CD14-positive monocyte (primary cell): ENCODE results near the gene KCNA10. TPM values are rescaled to one million over a fixed set of nuclear protein-coding genes. Genes with fewer than 3 reads are reported as not detected.

Source experiments
- DNase-seq, 3 donors: peaks; one replicate each; pipeline ENCODE4 v3.0.0-alpha.2; 2011 to 2022
- H2AFZ ChIP-seq: 2 replicates; pipeline ENCODE4 v1.6.0; 2012; ENCODE audit warnings: mild to moderate bottlenecking, low read depth, low read length, inconsistent platforms; ENCODE audit not compliant: insufficient read depth, poor library complexity, severe bottlenecking
- H3K27ac ChIP-seq, 2 donors: 1 replicate in 1 of 2; 2 replicates in 1 of 2; pipeline ENCODE4 v1.5.1; 2012 to 2013; ENCODE audit warnings: low read length in 2 of 2, control low read depth in 1 of 2, inconsistent platforms in 1 of 2, low read depth in 1 of 2, mild to moderate bottlenecking in 1 of 2
- H3K27me3 ChIP-seq, 2 donors: one replicate each; pipeline versions ENCODE4 v1.6.0 to v1.6.1; 2011 to 2013; ENCODE audit warnings: low read length in 2 of 2; ENCODE audit not compliant: control insufficient read depth in 2 of 2, insufficient read depth in 2 of 2
- H3K36me3 ChIP-seq, 2 donors: replicated peaks in 1 of 2; 1 replicate in 1 of 2; 2 replicates in 1 of 2; pipeline versions ENCODE4 v1.5.1 to v1.6.1; 2012 to 2013; ENCODE audit warnings: low read length in 2 of 2, control low read depth in 1 of 2, inconsistent platforms in 1 of 2, mild to moderate bottlenecking in 1 of 2; ENCODE audit not compliant: insufficient read depth in 2 of 2, control insufficient read depth in 1 of 2
- H3K4me1 ChIP-seq, 2 donors: 1 replicate in 1 of 2; 2 replicates in 1 of 2; pipeline versions ENCODE4 v1.5.1 to v1.6.1; 2012 to 2013; ENCODE audit warnings: low read length in 2 of 2, control low read depth in 1 of 2, inconsistent platforms in 1 of 2, mild to moderate bottlenecking in 1 of 2, moderate library complexity in 1 of 2; ENCODE audit not compliant: insufficient read depth in 2 of 2, control insufficient read depth in 1 of 2
- H3K4me2 ChIP-seq: replicated peaks from 2 replicates; pipeline ENCODE3; 2012; ENCODE audit warnings: low read length, moderate library complexity, mild to moderate bottlenecking; ENCODE audit not compliant: poor library complexity, severe bottlenecking; ENCODE audit errors: extremely low read depth
- H3K4me3 ChIP-seq, 3 experiments: fragments of 200-600 bp in 1 of 3; sonication (generic) in 1 of 3; replicated peaks in 1 of 3; 1 replicate in 2 of 3; 2 replicates in 1 of 3; pipeline ENCODE4 v1.5.1; 2011 to 2013; ENCODE audit warnings: low read length in 3 of 3, mild to moderate bottlenecking in 3 of 3, control low read depth in 2 of 3, low read depth in 2 of 3, inconsistent platforms in 1 of 3, moderate library complexity in 1 of 3
- H3K79me2 ChIP-seq: 2 replicates; pipeline ENCODE4 v1.6.0; 2012; ENCODE audit warnings: mild to moderate bottlenecking, control low read depth, inconsistent platforms, low read length, moderate library complexity; ENCODE audit not compliant: insufficient read depth
- H3K9ac ChIP-seq: 2 replicates; pipeline ENCODE4 v1.6.0; 2017; ENCODE audit warnings: low read length, mild to moderate bottlenecking; ENCODE audit not compliant: insufficient read depth, poor library complexity, severe bottlenecking
- H3K9me3 ChIP-seq, 2 donors: replicated peaks in 1 of 2; 1 replicate in 1 of 2; 2 replicates in 1 of 2; pipeline versions ENCODE4 v1.5.1 to v1.6.1; 2012 to 2013; ENCODE audit warnings: low read length in 2 of 2, control low read depth in 1 of 2; ENCODE audit not compliant: control insufficient read depth in 1 of 2, insufficient read depth in 1 of 2
- H4K20me1 ChIP-seq: 2 replicates; pipeline ENCODE4 v1.6.0; 2012; ENCODE audit warnings: mild to moderate bottlenecking, low read length, control low read depth, moderate library complexity; ENCODE audit not compliant: insufficient read depth
- H3K27ac Mint-ChIP-seq, 7 donors: one replicate each; pipeline ENCODE4 v1.8.0; 2020; ENCODE audit warnings: mild to moderate bottlenecking in 7 of 7, mixed read lengths in 7 of 7, moderate library complexity in 6 of 7, inconsistent platforms in 2 of 7
- H3K27me3 Mint-ChIP-seq, 3 donors: one replicate each; pipeline ENCODE4 v1.8.0; 2021 to 2022; ENCODE audit warnings: low read depth in 3 of 3, mild to moderate bottlenecking in 3 of 3, mixed read lengths in 3 of 3, moderate library complexity in 3 of 3, inconsistent platforms in 1 of 3
- H3K36me3 Mint-ChIP-seq, 2 donors: one replicate each; pipeline ENCODE4 v1.8.0; 2020; ENCODE audit warnings: mixed read lengths in 2 of 2, inconsistent platforms in 1 of 2, mild to moderate bottlenecking in 1 of 2
- H3K4me1 Mint-ChIP-seq: one replicate; pipeline ENCODE4 v1.8.0; 2020; ENCODE audit warnings: mild to moderate bottlenecking, mixed read lengths
- H3K4me3 Mint-ChIP-seq, 2 donors: one replicate each; pipeline ENCODE4 v1.8.0; 2020; ENCODE audit warnings: mild to moderate bottlenecking in 2 of 2, mixed read lengths in 2 of 2, moderate library complexity in 1 of 2
- H3K9me3 Mint-ChIP-seq, 7 donors: one replicate each; pipeline ENCODE4 v1.8.0; 2020 to 2022; ENCODE audit warnings: mixed read lengths in 7 of 7, mild to moderate bottlenecking in 6 of 7, moderate library complexity in 6 of 7, inconsistent platforms in 2 of 7
- WGBS: methylation state at CpG from one replicate; pipeline ENCODE4 v1.1.5; 2013; ENCODE audit warnings: missing lambda C conversion rate; ENCODE audit not compliant: insufficient coverage; 5-methylcytosine and 5-hydroxymethylcytosine counted together
- intact Hi-C, 2 donors: fragments of 100-400 bp; cut with micrococcal nuclease; formaldehyde crosslinking; loops; one replicate each; pipeline versions ENCODE4 v1.15.0 to v1.15.1; 2023
- polyA plus RNA-seq, 3 donors: library from polyadenylated mRNA; depleted of rRNA in 1 of 3; unstranded in 2 of 3; stranded (reverse) in 1 of 3; fragments of 300-500 nt in 2 of 3; fragments of >200 nt in 1 of 3; fragmentation: Illumina TruSeq in 2 of 3; gene quantifications; 1 replicate in 2 of 3; 2 replicates in 1 of 3; pipeline ENCODE4 v1.2.3, GENCODE V29; 2012 to 2021
- TF ChIP-seq, protein P1 (sequence below): fragments of 200-600 bp; IDR thresholded peaks from one replicate; pipeline ENCODE4 v1.8.0; 2022; ENCODE audit warnings: antibody characterized with exemption, mild to moderate bottlenecking

Gene KCNA10
- polyA plus RNA-seq, 3 donors: not detected

- Mint-ChIP-seq H3K9me3 (peaks cover 0 to 2% (median 0%) of the 10 kb centered on the region in 7 donors), H3K4me3 (no peak overlapping the region), H3K36me3 (no peaks in the 10 kb centered on the region), H3K4me1 (no peaks in the 10 kb centered on the region), H3K27ac (no peak overlapping the region), H3K27me3 (peaks cover 13 to 20% (median 15%) of the 10 kb centered on the region in 3 donors)
- no peaks in the 10 kb centered on the region for H3K36me3 ChIP-seq
- no peak overlapping the region for H2AFZ ChIP-seq
- no CpG with 5 or more reads among the region's 4 CpGs for WGBS
- H4K20me1 ChIP-seq: no peaks in the 10 kb centered on the region
- no peaks in the 10 kb centered on the region for H3K4me1 ChIP-seq
- TF ChIP-seq, protein P1, sequence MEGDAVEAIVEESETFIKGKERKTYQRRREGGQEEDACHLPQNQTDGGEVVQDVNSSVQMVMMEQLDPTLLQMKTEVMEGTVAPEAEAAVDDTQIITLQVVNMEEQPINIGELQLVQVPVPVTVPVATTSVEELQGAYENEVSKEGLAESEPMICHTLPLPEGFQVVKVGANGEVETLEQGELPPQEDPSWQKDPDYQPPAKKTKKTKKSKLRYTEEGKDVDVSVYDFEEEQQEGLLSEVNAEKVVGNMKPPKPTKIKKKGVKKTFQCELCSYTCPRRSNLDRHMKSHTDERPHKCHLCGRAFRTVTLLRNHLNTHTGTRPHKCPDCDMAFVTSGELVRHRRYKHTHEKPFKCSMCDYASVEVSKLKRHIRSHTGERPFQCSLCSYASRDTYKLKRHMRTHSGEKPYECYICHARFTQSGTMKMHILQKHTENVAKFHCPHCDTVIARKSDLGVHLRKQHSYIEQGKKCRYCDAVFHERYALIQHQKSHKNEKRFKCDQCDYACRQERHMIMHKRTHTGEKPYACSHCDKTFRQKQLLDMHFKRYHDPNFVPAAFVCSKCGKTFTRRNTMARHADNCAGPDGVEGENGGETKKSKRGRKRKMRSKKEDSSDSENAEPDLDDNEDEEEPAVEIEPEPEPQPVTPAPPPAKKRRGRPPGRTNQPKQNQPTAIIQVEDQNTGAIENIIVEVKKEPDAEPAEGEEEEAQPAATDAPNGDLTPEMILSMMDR: peak; percentile 10
- intact Hi-C loops: no loop called here
- no peak for DNase-seq
- peaks cover 2% of the 10 kb centered on the region in 2 donors for H3K27me3 ChIP-seq
- no peaks in the 10 kb centered on the region for H3K9me3 ChIP-seq
- no peak overlapping the region for H3K4me2 ChIP-seq
- H3K79me2 ChIP-seq: no peaks in the 10 kb centered on the region
- H3K9ac ChIP-seq: no peak overlapping the region
- no peak overlapping the region for H3K4me3 ChIP-seq
- no peak overlapping the region for H3K27ac ChIP-seq
Measured at GRCh38 chr1:110548381-110548780, 29.4 kb upstream of the KCNA10 start.

DNA sequence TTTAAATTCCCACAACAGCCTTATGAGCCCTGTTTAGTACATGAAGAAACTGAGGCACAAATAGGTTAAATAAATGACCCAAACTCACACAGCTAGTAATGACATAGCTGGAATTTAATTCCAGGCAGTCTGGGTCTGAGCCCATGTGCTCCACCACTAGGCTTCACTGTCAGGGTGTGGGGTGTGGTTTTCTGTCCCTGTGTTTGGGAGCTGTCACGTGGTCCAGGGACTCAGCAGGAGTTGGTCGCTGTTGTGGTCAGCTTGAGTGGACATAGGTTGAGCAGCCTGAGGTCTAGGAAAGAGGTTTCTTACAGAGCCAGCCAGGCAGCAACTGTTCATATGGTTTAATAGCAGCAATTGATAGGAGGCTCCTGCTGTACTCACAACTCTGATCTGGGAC, 28.0 kb upstream of the KCNA10 start:
- Mint-ChIP-seq H3K4me3 (no peak overlapping the region), H3K27ac (peak overlapping the region in 1 of 7 donors; percentile 13), H3K9me3 (peaks cover 0 to 2% (median 0%) of the 10 kb centered on the region in 7 donors), H3K27me3 (peaks cover 5 to 12% (median 6%) of the 10 kb centered on the region in 3 donors), H3K36me3 (no peaks in the 10 kb centered on the region), H3K4me1 (no peaks in the 10 kb centered on the region)
- Histone ChIP-seq H3K9me3 (no peaks in the 10 kb centered on the region), H3K36me3 (no peaks in the 10 kb centered on the region), H3K27ac (no peak overlapping the region), H3K27me3 (peaks cover 0 to 2% of the 10 kb centered on the region in 2 donors), H3K79me2 (no peaks in the 10 kb centered on the region), H4K20me1 (no peaks in the 10 kb centered on the region), H3K9ac (no peak overlapping the region), H3K4me2 (no peak overlapping the region), H3K4me1 (no peaks in the 10 kb centered on the region), H2AFZ (no peak overlapping the region), H3K4me3 (no peak overlapping the region)
- WGBS: 50% methylated on average over 1 of the region's 2 CpGs
- TF ChIP-seq, protein P1: no peak
- DNase-seq: no peak
- intact Hi-C loops: no loop called here
